HG03103 (cell line): ENCODE measurements around the gene TTF2.
A peak's percentile ranks its signal among the peaks of the same experiment; 100 is the strongest.
"Not testable (repeated sequence)": the region's sequence is repeated elsewhere in the genome, so short reads cannot be mapped to it uniquely, and the experiment has no call there.

Experiments used
- ATAC-seq: cut with Tn5 transposase; IDR thresholded peaks from one replicate; pipeline ENCODE4 v1.9.1; 2021; ENCODE audit warnings: low read depth; ENCODE audit not compliant: unreplicated experiment

The TTF2 gene

GRCh38 chr1:117087686-117088085, 27.6 kb downstream of the TTF2 start:
- no peak for ATAC-seq

- no peak for ATAC-seq
Observed at GRCh38 chr1:117089996-117090395, 29.9 kb downstream of the TTF2 start.

GRCh38 chr1:117092594-117092993, 32.5 kb downstream of the TTF2 start:
- ATAC-seq, result no peak

GRCh38 chr1:117093091-117093534, 33.0 kb downstream of the TTF2 start:
- no peak for ATAC-seq

GRCh38 chr1:117093870-117094621, 33.9 kb downstream of the TTF2 start:
- ATAC-seq, result peak; percentile 76

GRCh38 chr1:117094841-117095604, 34.9 kb downstream of the TTF2 start:
- no peak for ATAC-seq

GRCh38 chr1:117096951-117097408, 36.9 kb downstream of the TTF2 start:
- no peak for ATAC-seq

- no peak for ATAC-seq
Observed at GRCh38 chr1:117097443-117097842, 37.3 kb downstream of the TTF2 start.

GRCh38 chr1:117098287-117098890, 38.3 kb downstream of the TTF2 start:
- no peak for ATAC-seq

- ATAC-seq, result no peak
Observed at GRCh38 chr1:117101334-117101733, 41.2 kb downstream of the TTF2 start.

- ATAC-seq, result not testable (repeated sequence)
Observed at GRCh38 chr1:117101858-117102257, 41.7 kb downstream of the TTF2 start.

GRCh38 chr1:117104986-117105385, 44.9 kb downstream of the TTF2 start:
- ATAC-seq, result no peak

- ATAC-seq, result no peak
Observed at GRCh38 chr1:117105722-117106121, 45.6 kb downstream of the TTF2 start.

- ATAC-seq, result no peak
Observed at GRCh38 chr1:117106478-117106877, 46.4 kb downstream of the TTF2 start.

- no peak for ATAC-seq
Observed at GRCh38 chr1:117107364-117107763, 47.2 kb downstream of the TTF2 start.

- no peak for ATAC-seq
Observed at GRCh38 chr1:117110774-117111173, 50.6 kb downstream of the TTF2 start.

GRCh38 chr1:117112047-117112717, 52.1 kb downstream of the TTF2 start:
- ATAC-seq, result no peak

- no peak for ATAC-seq
Observed at GRCh38 chr1:117113199-117113598, 53.1 kb downstream of the TTF2 start.

- no peak for ATAC-seq
Observed at GRCh38 chr1:117114877-117115276, 54.8 kb downstream of the TTF2 start.

GRCh38 chr1:117116090-117116783, 56.1 kb downstream of the TTF2 start:
- ATAC-seq, result no peak
